CD4-positive, alpha-beta T cell treated with Interferon gamma for 1 hour (primary cell): ENCODE measurements around the gene STRA8.

Experiments
- DNase-seq: peaks from one replicate; pipeline ENCODE4 v3.0.0-alpha.2; 2020

The STRA8 gene

DNA sequence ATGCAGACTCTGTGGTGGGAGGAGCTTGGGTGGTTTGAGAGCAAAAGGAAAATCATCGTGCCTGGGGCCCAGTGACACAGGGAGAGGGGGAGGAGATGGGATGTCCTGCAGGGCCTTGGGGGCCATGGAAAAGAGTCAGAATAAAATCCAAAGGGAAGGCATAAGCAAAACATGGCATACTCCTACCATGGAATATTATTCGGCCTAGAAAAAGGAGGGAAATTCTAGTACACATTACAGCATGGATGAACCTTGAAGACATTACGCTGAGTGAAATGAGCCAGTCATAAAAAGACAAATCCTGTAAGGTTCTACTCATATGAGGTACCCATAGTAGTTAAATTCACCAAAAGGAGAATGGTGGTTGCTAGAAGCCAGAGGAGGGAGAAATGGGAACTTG lies 38.7 kb downstream of the STRA8 start:
- no peak for DNase-seq

DNA sequence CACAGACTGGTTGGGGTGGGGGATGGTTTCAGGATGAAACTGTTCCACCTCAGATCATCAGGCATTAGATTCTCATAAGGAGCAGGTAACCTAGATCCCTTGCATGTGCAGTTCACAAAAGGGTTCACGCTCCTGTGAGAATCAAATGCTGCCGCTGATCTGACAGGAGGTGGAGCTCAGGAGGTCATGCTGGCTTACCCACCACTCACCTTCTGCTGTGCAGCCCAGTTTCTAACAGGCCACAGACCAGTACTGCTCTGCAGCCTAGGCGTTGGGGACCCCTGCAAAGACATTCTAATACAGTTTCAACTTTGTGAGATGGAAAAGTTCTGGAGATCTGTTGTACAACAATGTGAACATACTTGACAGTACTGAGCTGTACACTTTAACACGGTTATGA lies 39.9 kb downstream of the STRA8 start:
- no peak for DNase-seq

DNA sequence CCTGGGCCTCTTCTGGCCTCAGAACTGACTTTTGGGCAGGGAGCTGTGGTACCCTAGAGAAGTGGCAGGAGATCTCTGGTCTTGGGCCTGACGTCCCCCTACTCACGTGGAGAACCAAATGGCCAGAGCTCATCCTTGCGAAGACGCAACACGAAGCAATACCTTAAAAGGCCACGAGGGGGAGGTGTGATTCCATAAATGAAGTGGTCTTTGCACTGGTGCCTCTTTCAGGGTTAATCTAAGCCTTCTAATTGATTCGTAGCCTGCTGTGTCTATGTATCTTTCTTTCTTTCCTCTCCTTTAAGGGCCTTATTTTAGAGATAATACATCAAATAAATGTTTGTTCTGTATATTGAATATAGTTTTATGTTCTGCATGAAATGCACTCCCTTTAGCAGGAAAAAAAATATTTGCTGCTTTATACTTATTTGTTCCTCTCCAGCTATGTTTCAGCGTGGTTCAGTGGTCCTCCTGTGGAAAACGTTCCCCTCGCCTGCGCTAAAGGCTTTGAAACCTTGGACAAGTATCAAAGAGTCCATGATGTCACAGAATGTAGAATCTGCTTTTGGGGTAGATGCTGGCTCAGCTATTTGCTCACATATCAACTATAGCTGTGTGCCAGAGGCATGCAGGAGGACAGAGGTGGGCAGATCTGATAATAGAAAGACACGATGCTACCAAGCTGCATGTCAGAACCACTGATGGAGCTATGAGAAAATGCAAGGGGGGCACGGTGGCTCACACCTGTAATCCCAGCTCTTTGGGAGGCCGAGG lies 41.0 kb downstream of the STRA8 start:
- DNase-seq, result peak; percentile 52

DNA sequence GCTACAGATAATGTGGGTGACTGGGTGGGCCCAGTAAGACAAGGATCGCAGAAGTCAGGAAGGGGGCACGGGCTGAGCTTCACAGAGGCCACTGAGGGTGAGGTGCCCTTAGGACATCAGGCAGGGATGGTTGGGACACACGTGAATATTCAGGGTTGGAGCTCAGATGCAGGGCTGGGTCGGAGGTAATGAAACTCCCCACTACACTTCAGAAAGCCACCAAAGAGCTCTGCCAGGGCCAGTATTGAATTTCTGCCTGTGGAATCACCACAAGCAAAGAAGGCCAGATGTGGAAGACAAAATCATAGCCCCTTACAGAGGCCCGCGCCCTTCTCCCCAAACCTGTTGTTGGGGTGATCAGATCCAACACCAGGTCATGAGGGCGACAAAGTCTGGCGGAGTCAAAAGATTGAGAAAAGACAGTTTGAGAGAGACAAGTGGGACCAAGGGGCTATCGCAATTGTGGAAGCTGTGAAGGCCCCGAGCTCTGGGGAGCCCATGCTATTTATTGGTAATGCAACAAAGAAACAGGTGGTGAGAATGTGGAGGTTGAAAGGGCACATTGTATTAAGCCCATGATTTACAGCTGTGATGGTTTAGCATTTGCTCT lies 42.4 kb downstream of the STRA8 start:
- DNase-seq, result no peak

DNA sequence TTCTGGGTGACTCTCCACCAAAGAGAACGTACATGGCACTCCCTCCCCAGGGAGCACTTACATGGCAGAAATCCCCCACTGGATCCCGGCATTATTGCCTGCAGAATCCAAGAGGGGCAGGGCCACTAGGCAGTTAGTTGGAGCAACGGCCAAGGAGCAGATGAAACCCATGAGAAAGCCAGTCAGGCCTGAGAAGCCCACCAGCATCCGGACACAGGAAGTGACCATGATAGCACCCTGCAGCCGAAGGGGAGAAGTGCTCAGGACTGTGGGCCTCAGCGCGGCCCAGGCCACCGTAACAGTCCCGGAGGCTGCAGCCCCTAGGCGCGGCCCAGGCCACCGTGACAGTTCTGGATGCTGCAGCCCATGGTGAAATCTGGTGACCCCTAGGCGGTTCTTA lies 43.5 kb downstream of the STRA8 start:
- DNase-seq, result no peak

DNA sequence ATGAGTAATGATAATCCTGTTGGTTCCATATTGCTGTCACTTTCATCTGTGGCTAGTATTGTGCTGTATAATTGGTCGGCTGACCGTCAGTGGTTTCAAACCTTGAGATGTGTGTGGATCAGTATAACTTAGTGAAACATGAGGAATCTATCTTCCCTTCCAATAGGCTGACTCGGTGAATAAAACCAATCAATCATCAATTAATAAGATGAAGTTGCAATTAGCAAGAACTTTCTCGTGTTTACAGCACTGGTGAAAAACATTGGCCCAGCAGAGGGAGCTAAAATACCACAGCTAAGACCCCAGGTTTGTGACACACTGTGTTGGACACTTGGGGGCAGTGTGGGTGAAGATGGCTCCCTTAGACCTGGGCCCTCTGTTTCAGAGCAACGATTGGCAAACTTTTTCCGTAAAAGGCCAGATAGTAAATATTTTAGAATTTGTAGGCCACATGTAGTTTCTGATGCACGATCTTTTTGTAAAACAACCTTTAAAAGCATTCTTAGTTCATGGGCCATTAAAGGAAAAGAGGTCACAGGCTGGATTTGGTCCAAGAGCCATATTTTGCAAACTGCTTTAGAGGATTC lies 47.8 kb downstream of the STRA8 start:
- peak; percentile 70 for DNase-seq

DNA sequence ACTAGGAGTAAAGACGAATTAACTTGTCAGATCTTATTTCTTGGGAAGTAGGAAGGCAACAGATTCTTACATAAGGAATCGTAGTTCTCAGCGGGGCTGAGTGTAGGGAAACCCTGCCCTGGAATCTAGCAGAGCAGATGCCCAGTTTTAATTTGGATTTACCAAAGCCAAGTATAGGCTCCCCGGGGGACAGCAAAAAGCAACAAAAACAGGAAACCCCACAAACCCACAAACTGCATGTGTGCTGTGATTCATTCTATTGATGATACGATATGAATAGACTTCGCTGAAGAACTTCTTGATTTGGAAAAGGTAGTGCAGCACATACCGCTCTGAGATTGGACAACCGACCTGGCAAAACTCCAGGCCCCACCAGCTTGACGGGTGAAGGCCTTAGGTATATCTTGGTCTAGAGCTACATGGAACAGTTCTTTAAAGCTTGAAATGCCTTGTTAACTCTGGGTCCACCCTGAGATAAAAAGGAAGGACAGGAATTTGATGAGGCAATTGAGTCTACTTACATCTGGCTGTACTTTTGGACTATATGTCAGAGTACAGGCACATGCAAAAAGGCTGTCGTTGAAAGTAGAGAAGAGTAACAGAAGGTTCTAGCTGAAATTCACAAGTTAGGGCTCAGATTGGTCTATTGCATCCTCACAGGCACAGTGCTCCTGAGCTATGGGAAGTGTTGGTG lies 49.1 kb downstream of the STRA8 start:
- DNase-seq, result no peak

DNA sequence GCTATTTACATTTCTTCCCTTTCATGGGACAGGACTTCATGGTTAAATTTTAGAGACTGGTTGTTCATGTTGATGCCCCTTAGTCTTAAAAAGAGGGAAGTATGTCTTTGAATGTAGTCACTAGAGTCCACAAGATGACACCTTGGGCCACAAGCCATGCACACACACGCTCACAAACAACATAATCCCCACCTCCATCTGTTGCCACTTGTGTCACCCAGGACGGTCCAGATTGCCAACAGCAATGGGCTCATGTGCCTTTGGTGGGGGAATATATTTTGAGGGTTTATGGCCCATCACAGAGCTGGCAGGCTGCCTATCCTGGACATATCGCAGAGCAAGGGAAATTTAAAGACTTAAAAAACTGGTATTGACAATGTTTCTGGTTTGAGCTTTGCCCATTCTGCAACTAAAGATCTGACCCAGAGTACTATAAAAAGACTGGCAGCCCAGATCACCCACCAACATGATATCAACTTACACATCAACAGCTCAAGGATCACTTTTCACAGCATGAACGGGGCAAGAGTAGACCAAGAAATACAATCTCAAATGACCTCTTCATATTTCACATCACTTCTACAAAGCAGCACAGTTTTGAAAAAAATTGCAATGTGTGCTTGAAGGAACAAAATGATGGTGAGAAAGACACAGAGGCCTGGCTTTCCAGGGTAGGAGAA lies 50.5 kb downstream of the STRA8 start:
- no peak for DNase-seq

DNA sequence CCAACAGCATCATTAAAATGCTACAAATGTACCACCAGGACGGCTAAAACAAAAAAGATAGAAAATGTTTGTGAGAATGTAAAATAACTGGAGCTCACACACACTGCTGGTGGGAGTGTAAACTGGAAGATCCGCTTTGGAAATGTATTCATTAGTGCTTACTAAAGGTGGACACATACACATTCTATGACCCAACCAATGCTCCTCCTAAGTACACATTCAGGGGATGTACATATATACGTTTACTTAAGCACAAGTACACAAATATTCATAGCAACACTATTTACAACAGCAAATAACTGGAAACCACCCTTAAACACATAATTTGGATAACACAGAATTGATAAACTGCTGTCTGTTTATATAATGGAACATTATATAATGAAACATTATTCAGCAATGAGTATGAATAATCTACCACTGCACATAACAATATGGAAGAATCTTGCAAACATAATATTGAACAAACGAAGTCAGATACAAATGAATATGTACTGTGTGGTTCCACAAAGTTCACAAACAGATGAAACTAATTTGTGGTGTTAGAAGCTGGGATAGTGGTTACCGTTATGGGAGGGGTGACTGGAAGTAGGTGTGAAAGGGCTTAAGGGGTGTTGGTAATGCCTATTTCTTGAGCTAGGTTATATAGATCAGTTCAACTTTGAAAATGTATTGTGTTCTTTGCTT lies 52.1 kb downstream of the STRA8 start:
- no peak for DNase-seq

DNA sequence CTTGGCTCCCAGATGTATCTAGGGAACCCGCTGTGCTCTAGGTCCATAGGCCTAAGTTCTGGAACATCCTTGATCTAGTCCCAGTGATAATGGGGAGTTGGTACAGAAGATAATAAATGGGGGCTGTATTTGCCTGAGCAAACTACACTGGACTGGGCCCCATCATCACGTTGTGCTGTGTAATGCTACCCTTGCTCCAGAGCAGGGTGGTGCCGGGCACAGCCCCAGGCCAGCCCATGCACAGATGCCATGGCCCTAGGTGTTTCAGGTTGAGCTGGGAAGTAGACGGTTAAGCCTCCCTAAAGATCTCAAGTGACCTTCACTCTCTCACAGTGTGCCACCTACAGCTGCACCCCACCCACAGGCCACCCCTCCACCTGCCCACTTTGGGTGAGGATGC lies 53.2 kb downstream of the STRA8 start:
- no peak for DNase-seq

DNA sequence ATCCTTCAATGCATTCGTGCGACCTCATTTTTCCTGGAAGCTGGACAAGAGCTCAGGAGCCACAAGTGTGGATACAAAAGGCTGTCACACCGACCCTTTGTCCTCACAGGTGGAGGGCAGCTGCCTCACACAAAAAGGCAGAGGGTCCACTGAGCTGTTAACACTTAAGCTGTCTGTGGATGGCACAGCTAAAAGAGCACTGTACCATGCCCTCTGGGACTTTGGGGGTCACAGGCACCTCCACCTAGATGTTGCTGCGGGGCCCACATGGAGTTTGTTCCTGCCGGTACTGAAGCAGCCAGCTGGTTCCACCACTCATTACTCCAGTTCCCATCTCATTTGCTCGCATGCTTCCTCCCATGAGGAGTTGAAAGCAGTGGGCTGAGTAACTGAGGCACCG lies 57.0 kb downstream of the STRA8 start:
- no peak for DNase-seq

DNA sequence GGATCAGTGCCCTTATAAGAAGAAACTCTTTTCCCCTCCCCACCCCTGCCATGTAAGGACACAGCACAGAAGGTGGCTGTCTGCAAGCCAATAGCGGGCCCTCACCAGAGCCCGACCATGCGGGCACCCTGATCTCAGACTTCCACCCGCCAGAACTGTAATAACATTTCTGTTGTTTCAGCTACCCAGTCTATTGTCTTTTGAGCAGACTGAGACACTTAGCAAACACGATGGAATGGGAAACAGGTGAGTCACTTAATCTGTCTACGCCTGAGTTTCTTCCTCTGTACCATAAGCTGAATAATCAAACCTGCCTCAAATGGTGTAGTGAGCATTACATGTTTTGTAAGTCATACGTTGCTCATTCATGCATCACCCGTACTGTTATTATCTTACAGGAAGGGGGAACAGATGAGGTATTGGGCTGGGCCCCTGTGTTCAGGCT lies 58.2 kb downstream of the STRA8 start:
- no peak for DNase-seq

DNA sequence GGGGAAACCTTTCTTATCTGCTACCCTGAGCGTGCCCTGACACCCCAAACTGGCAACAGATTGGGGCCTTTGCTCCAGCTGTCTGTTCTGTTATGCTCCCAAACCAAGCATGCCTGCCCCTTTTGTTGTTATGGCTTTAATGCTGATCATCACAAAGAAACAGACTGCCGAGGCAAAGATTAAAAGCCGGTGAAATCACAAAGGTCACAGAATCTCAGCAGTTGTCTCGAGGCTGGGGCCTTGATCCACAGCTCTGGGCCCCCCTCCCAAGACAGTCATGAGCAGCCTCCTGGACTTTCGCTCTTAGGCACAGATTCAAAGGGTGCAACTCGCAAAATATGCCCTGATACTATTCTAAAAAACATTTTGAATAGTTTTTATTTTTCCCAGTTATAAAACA lies 65.6 kb downstream of the STRA8 start:
- no peak for DNase-seq

DNA sequence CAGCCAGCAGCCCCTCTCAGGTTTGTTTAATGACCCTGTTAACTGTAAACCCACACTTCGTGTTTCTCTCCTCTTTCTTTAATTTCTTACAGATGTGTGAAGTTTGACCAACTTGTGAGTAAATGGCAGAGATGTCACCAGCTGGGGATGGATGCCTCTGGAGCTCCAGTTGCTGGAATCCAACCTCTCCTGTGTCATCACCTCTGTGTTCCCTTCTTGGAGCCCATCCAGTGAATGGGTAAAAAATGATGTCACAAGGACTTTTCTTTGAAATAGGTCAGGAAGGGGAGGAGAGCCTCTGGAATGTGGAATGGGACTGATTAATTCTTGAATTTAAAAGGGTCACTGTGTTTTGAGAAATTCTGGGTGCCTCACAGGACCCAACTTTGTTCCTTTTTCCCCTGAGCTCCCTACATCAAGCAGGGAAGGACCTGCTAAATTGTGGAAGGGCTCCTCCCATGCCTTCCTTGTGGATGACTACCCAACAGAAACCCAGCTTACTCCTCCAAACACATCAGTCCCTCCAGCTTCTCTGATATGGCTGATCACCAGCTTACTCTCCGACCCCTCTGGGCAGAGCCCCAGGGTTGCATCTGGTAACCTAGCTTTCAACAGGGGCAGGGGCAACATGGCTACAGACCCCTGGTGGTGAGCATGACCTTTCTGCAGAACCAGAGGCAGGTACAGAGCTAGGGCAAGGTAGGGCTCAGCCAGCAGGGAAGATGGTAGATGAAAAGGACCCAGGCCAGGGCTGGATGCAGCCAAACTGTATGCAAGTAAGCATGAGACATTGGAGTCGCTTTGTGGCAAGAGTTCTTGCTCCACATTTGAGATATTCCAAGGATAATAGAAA lies 67.5 kb downstream of the STRA8 start:
- DNase-seq, result no peak
